SIG-M5 (cell line): ENCODE data around the gene NCF1.
"Not testable (repeated sequence)": the region's sequence is repeated elsewhere in the genome, so short reads cannot be mapped to it uniquely, and the experiment has no call there.

Experiments used
- DNase-seq: peaks from one replicate; lab custom pipeline; 2025; lab: John Stamatoyannopoulos, UW

Gene NCF1

DNA sequence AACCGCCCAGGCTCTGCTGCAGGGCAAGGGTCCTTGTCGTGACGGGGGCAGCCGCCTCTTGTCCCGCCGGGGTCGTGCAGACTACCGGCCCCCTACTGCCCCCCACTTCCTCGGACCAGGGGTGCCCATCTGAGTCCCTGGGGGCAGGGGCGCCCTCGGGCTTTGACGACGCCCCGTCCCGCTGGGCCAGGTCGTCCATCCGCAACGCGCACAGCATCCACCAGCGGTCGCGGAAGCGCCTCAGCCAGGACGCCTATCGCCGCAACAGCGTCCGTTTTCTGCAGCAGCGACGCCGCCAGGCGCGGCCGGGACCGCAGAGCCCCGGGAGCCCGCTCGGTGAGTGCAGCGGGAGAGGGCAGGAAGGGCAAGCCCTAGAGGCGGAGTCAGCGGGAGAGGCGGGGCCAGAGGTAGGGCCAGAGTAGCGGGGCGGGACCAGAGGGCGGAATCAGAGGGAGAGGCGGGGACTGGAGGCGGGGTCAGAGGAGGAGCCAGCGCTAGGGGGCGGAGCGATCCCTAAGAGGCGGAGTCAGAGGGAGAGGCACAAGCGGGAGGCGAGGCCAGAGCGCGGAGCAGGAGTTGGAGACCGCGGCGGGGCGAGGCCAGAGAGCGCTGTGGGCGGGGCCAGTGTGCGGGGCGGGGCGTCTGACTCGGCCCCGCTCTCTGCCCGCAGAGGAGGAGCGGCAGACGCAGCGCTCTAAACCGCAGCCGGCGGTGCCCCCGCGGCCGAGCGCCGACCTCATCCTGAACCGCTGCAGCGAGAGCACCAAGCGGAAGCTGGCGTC lies 14.7 kb downstream of the NCF1 start:
- DNase-seq: not testable (repeated sequence)

DNA sequence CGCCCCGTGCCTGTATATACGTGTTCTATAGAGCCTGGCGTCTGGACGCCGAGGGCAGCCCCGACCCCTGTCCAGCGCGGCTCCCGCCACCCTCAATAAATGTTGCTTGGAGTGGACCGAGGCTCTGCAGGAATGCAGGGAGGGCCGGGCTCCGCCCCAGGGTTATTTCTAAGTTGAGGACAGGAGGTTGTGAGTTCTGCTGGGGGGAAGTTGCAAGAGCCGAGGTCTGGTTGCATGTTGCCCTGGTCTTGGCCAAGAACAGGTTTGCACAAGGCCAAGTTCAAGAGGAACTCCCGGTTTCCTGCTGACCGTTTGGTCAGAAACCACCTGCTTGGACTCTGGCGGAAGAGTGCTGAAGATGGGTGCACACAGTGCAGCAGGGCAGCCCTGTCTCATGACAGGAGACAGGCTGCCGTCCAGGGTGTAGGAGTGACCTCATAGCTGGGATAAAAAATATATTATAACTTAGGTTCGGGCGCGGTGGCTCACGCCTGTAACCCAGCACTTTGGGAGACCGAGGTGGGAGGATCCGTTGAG lies 15.5 kb downstream of the NCF1 start:
- not testable (repeated sequence) for DNase-seq

DNA sequence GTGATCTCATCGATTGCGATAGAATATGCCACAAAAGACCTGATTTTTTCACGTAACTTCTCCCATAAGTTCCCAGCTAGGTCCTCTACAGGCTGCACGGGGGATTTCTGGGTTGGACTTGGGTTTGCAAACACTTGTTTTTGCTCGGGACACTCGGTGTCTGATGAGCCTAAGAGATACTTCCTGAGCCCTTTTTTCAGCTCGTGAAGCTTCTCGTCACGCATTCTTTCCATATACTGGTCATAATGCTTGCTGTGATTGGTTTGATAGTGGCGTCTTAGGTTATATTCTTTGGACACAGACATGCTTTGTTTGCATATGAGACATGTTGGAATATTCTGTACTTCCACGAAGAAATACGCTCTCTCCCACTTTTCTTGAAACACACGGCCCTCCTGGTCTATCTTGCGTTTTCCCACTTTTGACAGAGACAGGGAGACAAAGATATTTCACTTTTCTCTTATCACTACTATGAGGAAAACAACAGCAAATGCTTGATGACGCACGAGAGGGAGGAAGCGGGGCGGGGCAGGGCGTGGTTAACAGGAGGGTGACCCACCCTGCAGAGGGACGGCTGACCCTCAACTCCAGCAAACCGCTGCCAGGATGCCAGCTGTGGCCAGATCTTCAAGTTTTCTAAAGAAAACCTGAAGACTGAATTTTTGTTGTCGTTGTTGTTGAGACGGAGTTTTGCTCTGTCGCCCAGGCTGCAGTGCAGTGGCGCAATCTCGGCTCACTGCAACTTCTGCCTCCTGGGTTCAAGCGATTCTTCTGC lies 24.2 kb downstream of the NCF1 start:
- DNase-seq: not testable (repeated sequence)

DNA sequence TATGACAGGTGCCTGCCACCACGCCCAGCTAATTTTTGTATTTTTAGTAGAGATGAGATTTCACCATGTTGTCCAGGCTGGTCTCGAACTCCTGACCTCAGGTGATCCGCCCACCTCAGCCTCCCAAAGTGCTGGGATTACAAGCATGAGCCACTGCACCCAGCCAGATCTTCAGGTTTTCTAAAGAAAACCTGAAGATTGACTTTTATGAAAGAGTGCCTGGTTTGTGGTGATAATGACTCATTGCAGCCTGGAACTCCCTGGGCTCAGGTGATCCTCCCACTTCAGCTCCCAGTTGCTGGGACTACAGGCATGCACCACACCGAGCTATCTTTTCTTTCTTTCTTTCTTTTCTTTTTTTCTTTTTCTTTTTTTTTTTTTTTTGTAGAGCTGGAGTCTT lies 24.8 kb downstream of the NCF1 start:
- not testable (repeated sequence) for DNase-seq

DNA sequence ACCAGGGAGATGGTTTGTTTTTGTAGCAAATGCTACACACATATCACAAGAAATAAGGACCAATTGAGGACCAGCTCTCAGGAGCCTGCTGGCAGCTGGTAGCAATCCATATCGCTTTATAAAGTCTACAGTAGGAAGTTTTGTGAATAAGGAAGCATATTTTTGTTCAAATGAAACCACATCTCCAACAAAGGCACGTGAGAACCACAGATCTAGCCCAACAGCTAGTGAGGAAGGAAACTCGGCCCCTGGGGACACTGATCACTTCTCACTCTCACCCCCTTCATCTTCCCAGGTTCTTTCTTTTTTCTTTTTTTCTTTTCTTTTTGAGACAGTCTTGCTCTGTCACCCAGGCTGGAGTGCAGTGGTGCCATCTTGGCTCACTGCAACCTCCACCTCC lies 42.1 kb downstream of the NCF1 start:
- DNase-seq: not testable (repeated sequence)

DNA sequence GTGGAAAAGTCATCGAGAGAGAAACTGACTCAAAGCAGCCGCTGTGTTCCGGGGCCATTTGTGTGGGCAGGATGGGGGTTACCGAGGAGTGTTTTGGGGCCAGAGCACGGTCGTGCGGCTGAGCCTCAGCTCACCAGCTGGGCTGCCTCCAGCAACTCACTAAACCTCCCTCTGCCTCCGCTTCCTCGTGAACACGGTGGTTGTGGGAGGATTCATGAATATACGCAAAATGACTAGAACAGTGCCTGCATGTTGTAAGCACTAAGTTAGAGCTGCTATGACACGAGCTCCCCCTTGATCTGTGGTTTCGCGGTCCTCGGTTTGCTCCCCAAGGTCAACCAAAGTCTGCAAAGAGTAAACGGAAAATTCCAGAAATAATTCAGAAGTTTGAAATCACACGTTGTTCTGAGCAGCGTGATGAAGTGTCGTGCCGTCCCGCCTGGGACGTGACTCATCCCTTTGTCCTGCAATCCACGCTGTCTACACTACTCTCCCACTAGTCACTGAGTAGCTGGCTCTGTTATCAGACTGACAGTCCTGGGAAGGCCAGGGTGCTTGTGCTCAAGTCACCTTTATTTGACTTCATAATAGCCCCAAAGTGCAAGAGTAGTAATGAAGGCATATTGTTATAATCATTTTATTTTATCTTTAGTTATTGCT lies 46.5 kb downstream of the NCF1 start:
- DNase-seq: not testable (repeated sequence)

DNA sequence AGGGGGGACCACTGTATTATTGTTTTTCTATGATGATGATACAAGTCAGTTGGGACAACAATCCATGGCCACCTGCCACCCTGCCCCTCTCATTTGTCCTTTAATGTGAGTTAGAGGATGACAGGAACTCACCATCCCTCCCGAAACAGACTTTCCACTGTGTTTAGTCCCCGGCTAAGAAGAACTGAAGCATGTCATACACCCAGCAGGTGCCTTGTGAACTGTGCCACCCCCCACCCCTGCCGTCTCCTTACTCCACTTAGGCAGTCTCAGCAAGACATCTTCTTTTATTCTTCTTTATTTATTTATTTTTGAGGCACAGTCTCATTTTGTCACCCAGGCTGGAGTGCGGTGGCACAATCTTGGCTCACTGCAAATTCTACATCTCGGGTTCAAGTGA lies 47.4 kb downstream of the NCF1 start:
- DNase-seq: not testable (repeated sequence)

DNA sequence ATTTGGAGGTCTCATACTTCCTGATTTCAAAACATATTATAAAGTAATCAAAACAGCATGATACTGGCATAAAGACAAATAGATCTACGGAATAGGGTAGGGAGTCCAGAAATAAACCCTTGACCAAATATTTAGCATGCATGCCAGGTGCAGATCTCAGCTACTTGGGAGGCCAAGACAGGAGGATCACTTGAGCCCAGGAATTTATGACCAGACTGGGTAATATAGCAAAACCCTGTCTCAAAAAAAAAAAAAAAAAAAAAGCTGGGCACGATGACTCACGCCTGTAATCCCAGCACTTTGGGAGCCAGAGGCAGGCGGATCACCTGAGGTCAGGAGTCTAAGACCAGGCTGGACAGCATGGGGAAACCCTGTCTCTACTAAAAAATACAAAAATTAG lies 56.1 kb downstream of the NCF1 start:
- DNase-seq: not testable (repeated sequence)

DNA sequence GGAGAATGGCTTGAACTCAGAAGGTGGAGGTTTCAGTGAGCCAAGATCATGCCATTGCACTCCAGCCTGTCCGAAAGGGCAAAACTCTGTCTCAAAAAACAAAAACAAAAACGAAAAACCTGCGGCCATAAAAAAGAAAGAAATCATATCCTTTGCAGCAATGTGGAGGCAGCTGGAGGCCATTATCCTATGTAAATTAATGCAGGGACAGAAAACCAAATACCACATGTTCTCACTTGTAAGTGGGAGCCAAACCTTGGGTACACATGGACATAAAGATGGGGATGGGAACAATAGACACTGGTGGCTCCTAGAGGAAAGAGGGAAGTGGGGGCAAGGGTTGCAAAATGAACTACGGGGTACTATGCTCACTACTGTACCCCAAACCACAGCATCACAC lies 56.6 kb downstream of the NCF1 start:
- not testable (repeated sequence) for DNase-seq
